ENCODE measurements around the gene MTUS2. TPM values are rescaled to one million over a fixed set of nuclear protein-coding genes. Genes with fewer than 3 reads are reported as not detected.

The MTUS2 gene
- total RNA-seq, 1 experiment from 2014 or later, result not detected

GRCh38 chr13:29511106-29511796, 691.1 kb downstream of the MTUS2 start:
- H3K36me3 ChIP-seq (ENCODE audit: low read depth, low read length), result peaks cover 7% of the 10 kb centered on the region; the same call in 1 of the 2 replicates
- H3K4me2 ChIP-seq (ENCODE audit: low read length), result no peak overlapping the region
- no peak for ATAC-seq
- no peaks in the 10 kb centered on the region for H3F3A ChIP-seq (ENCODE audit: low read length, unreplicated experiment)
- CTCF ChIA-PET, result no interaction called here
- no peak overlapping the region for H3K4me3 ChIP-seq (ENCODE audit: low read length)
- POLR2A ChIA-PET (ENCODE audit: unreplicated experiment), result no interaction called here
- no peak for DNase-seq
- no peaks in the 10 kb centered on the region for H3K27me3 ChIP-seq (ENCODE audit: low read length)
- intact Hi-C loops (cut with micrococcal nuclease), result no loop called here
- no peak overlapping the region for H3K9ac ChIP-seq (ENCODE audit: low read length)
- no peaks in the 10 kb centered on the region for H3K9me2 ChIP-seq (replicated peaks; ENCODE audit: low read length)
- H3K79me2 ChIP-seq (ENCODE audit: low read length), result no peaks in the 10 kb centered on the region
- no peaks in the 10 kb centered on the region for H4K20me1 ChIP-seq (ENCODE audit: low read length)
- H3K9me3 ChIP-seq (ENCODE audit: low read length), result no peaks in the 10 kb centered on the region
- no TSS peak for BruUV-seq (replicated peaks)
- H3K27ac ChIP-seq (ENCODE audit: low read length), result no peak overlapping the region
- TF ChIP-seq EZH2 (IDR thresholded peaks at IDR 0.05; ENCODE audit: low read length, unreplicated experiment), result no peak
- TF ChIP-seq EZH2phosphoT487 (IDR thresholded peaks at IDR 0.05; ENCODE audit: borderline replicate concordance, low read length), result no peak
- no peak for TF ChIP-seq CTCF (conservative IDR thresholded peaks at IDR 0.05; ENCODE audit: low read depth, low read length)
- H3K4me1 ChIP-seq (ENCODE audit: insufficient read depth, low read length), result 0 out of 2 replicates have a peak, but pooled peaks cover 6% of the 10 kb centered on the region
- no peak overlapping the region for H2AFZ ChIP-seq (ENCODE audit: low read length)

GRCh38 chr13:29511980-29512379, 691.8 kb downstream of the MTUS2 start:
- 0 out of 2 replicates have a peak, but pooled peaks cover 6% of the 10 kb centered on the region for H3K4me1 ChIP-seq (ENCODE audit: insufficient read depth, low read length)
- DNase-seq (no peak), ATAC-seq (no peak)
- CTCF ChIA-PET, result no interaction called here
- H3K9ac ChIP-seq (ENCODE audit: low read length), result no peak overlapping the region
- no peaks in the 10 kb centered on the region for H4K20me1 ChIP-seq (ENCODE audit: low read length)
- no peaks in the 10 kb centered on the region for H3K79me2 ChIP-seq (ENCODE audit: low read length)
- H3K27me3 ChIP-seq (ENCODE audit: low read length), result no peaks in the 10 kb centered on the region
- no peaks in the 10 kb centered on the region for H3F3A ChIP-seq (ENCODE audit: low read length, unreplicated experiment)
- POLR2A ChIA-PET (ENCODE audit: unreplicated experiment), result no interaction called here
- no peak overlapping the region for H3K4me2 ChIP-seq (ENCODE audit: low read length)
- peaks cover 8% of the 10 kb centered on the region; the same call in 1 of the 2 replicates for H3K36me3 ChIP-seq (ENCODE audit: low read depth, low read length)
- TSS peak; percentile 12 for BruUV-seq (replicated peaks)
- no peak overlapping the region for H3K4me3 ChIP-seq (ENCODE audit: low read length)
- H3K9me3 ChIP-seq (ENCODE audit: low read length), result no peaks in the 10 kb centered on the region
- TF ChIP-seq EZH2 (IDR thresholded peaks at IDR 0.05; ENCODE audit: low read length, unreplicated experiment) (no peak), CTCF (conservative IDR thresholded peaks at IDR 0.05; ENCODE audit: low read depth, low read length) (no peak), EZH2phosphoT487 (IDR thresholded peaks at IDR 0.05; ENCODE audit: borderline replicate concordance, low read length) (no peak)
- no peak overlapping the region for H3K27ac ChIP-seq (ENCODE audit: low read length)
- H3K9me2 ChIP-seq (replicated peaks; ENCODE audit: low read length), result no peaks in the 10 kb centered on the region
- no peak overlapping the region for H2AFZ ChIP-seq (ENCODE audit: low read length)
- intact Hi-C loops (cut with micrococcal nuclease), result no loop called here
